Umbilical cord (tissue), 2 donors: Measurements from ENCODE around the gene SRGAP1. TPM values are rescaled to one million over a fixed set of nuclear protein-coding genes. Genes with fewer than 3 reads are reported as not detected.

Experiments used
- DNase-seq: peaks from one replicate; pipeline ENCODE4 v3.0.0-alpha.2; 2015; ENCODE audit warnings: low spot score
- total RNA-seq: library from RNA; depleted of rRNA; stranded (reverse); fragments of >200 nt; gene quantifications from one replicate; pipeline ENCODE4 v1.2.3, GENCODE V29; 2014; ENCODE audit warnings: low replicate concordance; ENCODE audit not compliant: insufficient read depth

SRGAP1 gene
- total RNA-seq, 1 donor from 2014 or later = 6.7 TPM

DNA sequence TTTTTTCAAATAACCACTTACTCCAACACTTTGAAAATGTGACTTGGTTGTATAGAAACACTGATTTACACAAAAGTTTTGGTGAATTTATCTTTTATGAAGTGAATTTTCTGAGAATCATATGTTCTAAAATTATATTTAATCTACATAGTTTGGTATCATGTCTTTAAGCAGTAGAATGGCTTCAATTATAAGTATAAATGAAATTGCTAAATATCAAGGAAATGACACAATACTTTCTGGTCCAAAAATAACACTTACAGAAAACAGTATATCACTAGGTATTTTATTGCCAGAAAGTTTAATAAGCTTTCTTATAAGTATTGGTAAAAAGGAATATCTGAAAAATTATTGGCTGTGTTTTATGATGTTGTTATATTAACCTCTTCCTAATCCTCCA is 90.9 kb downstream of the SRGAP1 start:
- no peak for DNase-seq

DNA sequence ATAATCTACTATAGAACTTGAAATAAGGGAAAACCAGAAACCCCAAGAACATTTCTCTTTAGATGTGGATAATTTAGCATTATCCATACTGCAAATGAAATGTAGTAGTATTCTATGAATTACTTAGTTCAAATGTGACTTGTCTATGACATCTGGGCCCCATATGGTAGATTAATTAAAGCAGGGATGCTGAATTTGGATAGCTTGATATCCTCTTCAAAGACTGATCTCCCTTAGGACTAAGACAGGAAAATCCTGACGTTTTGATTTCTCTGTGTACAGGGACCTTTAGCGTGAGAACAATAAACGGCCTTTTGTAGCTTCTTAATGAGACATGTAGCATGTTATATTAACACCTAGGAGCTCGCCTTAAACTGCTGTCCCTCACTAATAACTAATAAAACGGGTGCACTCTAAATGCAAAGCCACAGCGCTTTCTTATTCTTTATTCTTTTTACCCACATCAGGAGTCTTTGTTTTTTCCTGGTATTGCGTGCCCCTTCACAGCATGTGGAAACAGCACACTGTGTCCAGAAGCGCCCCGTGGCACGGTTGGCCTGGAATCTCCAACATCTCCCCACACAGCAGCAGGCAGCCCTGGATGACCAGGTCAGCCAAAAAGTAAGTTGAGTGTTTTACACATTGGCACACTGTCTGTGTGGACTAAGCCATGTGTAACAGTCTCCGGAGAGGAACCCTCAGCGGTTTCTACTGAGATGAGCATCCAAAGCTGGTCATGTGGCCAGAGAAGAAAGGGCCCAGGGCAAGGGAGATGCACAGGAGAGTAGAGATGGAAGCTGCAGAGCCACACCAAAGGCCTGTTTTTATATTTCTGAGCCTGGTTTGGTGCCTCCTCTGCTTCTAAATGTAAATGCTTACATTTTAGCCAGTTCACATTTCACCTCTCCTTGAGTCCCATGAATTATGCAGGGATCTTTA is 93.1 kb downstream of the SRGAP1 start:
- DNase-seq = no peak

DNA sequence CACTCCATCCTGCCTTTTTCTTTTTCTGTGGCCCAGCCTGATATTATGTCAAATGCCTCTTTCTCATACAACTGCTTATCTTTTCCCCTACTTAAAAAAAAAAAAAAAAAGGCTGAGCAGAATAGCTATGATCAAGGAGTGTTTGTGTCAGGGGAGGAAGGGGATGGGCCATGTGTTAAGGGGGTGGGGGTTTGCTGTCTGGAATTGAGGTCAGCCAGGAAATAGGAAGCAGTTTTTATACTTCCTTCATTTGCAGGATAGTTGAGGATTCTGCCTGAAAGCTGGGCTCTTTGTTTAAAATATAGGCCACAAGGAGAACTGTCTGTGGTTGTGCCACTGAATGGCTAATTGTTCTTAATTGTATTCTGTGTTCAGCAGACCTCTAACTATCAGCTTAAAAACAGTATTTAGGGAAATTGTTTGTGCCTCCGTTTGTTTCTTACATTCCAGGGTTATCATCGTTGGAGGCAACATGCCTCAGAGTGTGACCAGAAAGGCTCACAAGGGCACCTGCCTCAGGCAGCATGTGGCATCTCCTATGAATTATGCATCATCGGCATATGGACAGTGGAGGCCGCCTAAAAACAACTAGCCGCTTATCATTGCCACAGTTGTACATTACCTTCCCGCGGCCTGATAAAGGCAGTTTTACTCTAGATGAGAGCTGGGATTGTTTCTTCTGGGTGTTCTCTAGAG is 96.0 kb downstream of the SRGAP1 start:
- peak; percentile 13 for DNase-seq

DNA sequence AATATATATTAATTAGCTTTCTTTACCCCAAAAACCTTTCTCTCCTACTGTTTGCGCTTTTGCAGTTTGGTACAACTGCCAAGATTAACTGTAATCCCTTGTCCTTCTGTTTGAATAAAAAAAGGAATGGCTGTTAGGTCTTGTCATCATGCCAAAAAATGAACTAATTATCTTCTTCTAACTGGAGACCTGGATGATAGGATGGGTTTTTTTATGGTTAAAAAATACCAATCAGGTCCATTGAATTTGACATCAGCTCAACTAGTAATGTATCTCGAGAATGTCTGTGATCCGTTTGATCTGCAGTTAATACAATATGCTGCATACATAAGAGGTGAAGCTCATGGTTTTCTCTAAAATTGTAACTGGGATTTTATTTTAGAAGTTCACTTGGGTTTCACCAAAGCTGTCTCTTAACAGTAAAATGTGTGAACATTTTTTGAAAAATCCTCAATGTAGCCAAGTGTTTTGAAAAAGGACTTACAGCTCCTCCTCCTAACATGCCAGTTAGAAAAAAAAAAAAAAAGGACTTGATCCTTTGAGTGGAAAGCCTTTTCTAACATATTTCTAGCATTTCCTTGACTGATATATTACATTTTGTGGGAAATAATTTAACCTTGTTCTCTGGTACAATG is 96.8 kb downstream of the SRGAP1 start:
- DNase-seq = no peak

DNA sequence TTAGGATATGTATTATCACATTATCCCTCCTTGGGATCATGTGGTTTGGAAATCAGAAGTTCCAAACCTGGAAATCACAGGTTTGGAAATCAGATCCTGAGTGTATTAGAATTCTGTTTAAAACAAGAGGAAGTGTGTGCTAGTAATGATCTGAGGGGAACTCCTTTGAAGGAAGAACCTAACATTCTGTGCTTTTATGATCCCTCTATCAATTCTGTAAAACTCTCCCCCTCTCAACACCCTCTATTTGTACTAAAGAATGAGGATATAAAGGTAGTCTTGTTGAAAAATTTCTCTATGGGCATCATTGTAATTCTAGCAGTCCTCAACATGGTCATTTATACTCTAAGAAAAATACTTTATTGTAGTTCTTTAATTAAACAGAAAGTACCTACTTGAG is 97.4 kb downstream of the SRGAP1 start:
- no peak for DNase-seq

DNA sequence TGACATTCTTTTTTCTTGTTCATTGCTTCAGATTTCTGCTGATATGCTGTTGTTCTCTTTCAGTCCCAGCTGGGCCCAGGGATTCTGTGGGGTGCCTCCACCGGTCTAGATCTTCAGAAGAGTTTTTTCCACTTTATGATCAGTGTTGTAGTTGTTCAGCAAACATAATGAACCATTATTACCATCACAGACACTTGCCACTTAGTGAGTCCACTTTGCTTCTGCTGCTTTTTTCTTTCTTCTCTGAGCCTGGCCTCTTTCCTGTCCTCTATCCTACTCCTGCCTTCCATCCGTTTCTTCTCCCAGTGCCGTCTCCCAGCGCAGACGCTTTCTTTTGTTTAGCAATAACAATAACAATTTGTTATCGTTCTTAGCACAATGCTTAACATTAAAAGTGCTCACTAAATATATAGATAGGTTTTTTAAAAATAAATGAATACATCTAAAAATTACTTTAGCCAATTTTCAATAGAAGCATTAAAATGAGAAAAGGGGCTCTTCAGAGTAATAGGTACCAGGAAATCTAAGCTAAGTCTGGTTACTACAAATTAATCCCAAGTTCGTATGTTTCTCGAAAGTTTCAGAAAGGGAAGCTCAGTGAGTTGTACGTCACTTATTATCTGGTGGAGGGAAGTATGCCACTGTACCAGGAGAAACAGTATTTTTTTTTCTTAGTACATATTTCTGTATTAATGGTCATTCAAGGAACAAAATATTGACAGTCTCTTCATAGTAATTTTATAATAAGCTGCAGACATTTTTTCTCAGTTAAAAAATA is 98.2 kb downstream of the SRGAP1 start:
- DNase-seq = no peak

DNA sequence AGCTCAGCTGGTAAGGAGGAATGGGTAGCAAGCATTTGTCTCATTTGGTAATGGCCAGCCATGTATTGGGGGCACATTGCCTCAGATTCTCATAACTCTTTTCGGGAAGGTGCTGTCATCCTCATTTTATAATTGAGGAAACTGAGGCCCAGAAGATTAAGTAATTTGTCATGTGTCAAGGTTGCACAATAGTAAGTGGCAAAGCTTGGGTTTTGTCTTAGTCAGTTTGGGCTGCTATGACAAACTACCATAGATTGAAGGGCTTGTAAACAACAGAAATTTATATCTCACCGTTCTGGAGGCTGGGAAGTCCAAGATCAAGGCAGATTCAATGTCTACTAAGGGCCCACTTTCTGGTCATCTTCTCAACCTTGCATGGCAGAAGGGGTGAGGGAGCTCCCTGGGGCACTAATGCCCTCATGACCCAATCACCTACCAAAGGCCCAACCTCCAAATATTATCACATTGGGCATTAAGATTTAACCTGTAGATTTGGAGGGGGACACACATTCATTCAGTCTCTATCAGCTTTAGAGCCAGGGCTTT is 99.6 kb downstream of the SRGAP1 start:
- no peak for DNase-seq

DNA sequence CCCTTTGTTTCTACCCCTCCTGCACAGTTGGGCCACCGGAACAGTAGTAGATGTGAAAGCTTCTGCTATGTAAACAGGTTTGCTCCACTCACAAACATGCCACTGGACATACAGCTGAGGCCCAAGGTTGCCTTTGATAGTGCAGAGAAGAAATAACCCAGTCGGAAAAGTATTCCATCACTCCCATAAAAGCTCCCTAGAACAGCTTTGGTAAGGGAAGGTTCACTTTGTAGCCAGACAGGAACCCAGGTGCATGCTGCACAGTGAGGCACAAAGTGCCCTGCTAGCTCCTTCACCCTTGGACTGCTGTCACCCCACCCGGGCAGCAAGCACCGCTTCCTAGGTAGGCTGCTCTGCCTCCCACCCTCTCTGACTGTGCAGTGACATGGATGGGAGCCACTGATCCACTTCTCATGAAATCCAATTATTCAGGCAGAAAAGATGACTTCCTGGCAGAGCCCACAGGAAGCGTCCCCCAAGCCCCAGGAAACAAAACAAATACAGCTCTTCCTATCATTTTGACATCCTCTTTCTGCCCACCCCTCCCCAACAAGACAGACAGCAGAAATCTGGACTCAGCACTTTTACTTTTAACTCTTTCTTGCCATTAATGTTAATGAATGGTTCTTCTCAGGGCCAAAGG is 100.2 kb downstream of the SRGAP1 start:
- peak; percentile 25 for DNase-seq

DNA sequence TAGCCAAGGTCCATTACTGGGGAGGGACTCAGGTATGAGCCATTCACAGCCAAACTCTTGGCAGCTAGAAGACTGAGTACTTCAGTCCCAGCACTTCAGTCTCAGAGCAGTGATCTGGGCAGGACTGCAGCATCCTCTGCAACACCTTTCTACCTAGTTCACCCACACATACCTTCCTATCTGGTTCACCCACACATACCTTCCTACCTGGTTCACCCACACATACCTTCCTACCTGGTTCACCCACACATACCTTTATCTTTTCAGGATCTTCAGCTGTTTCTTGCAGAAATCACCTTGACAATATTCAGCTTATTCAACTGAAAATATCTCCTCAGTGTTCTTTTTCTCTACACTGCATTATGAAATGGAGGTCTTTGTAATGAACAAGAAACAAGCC is 101.3 kb downstream of the SRGAP1 start:
- no peak for DNase-seq

DNA sequence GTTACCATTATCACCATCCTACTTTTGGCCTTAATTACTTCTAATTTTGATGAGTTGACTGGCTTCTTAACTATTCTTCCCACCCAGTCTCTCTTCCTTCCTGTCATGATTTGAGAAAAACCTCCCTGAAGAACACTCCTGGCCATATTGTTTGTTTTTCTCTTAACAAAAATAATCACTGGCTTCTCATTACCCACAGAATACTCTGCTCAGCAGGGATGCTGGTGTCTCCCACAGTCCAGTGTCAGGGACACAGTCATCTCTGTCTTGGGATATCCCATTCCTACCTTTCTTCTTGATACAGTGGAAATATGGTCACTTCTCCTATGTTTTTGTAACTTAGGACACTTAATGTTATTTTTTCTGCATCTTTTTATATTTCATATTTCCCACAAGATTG is 103.7 kb downstream of the SRGAP1 start:
- no peak for DNase-seq

DNA sequence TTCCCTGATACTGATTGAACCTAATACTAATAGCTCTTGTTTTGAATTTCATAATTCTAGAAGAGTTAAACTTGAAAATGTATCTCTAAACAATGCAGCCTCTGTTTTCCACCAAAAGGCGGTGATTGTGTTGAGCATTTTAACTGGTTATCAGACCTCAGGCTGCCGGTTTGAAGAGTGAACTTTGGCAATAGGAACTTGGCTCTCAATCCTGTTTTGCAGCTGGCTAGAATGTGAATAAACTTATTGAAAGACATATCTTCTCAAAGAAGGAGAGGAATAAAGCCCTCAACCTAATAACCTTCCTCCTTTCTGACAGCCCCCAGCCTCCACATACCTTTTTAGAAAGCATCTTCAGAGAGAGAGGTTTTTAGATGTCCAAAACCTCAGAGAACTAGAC is 105.4 kb downstream of the SRGAP1 start:
- peak; percentile 35 for DNase-seq

DNA sequence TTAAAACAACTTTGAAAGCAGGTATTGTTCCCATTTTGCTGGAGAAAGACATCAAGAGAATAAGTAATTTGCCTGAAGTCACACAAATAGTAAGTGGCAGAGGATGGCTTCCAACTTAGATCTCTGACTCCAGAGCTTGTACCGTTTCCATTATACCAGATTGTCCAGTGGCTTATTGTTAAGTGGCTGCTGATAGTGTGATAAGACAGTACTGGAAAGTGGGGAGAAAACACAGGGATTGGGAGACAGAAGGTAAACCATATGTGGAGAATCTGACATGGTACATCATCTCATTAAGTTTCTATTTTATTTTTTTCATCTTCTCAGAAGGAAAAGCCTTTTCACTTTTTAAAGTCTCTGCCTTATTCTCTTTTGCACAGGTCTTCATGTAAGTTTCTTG is 108.5 kb downstream of the SRGAP1 start:
- no peak for DNase-seq

DNA sequence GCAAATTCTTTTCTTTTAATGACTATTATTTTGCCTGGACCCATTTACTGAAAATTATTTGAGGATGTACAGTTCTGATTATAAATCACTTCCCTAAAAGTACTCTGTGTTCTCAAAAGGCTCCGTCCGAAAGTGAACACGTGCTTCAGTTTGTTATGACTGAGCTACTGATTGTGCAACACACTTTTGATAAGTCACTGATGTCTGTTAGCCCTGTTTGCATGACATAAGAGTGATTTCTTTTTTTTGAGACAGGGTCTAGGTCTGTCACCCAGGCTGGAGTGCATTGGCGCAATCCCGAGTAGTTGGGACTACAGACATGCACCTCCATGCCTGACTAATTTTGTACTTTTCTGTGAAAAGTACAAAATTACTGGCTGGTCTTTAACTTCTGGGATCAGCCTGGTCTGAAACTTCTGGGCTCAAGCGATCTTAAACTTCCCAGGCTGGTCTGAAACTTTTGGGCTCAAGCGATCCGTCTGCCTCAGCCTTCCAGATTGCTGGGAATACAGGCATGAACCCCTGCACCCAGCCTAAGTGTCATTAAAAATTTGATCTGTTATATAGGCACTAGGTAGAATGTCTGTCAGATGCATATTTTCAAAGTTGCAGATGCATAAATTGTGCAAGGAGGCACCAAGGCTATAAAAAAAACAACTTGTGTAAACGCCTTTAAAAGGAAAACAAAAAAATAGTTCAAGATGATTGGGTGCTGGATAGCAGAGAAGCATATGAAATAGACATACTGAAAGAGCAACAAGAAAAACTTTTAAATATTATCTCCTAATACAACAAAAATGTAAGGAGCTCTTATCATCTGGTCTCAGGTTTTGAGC is 111.5 kb downstream of the SRGAP1 start:
- peak; percentile 71 for DNase-seq

DNA sequence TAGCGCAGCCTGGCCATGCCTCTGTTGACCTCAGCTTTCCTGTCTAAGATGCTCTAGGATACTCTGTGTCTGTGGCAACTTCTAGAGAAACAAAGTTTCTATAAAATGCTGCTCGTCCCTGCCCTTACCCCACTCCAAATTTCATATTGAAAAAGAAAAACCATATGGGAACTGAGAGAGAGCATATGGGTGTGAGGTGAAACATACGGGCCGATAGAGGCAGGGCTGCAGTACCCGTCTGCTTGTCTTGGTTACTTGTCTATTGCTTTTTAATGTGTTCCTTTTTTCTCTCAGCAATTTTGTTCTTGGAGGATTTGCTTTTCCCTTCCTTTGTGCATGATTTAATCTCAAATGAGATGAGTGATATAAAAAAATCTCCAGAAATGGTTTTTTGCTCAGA is 113.0 kb downstream of the SRGAP1 start:
- DNase-seq = no peak

DNA sequence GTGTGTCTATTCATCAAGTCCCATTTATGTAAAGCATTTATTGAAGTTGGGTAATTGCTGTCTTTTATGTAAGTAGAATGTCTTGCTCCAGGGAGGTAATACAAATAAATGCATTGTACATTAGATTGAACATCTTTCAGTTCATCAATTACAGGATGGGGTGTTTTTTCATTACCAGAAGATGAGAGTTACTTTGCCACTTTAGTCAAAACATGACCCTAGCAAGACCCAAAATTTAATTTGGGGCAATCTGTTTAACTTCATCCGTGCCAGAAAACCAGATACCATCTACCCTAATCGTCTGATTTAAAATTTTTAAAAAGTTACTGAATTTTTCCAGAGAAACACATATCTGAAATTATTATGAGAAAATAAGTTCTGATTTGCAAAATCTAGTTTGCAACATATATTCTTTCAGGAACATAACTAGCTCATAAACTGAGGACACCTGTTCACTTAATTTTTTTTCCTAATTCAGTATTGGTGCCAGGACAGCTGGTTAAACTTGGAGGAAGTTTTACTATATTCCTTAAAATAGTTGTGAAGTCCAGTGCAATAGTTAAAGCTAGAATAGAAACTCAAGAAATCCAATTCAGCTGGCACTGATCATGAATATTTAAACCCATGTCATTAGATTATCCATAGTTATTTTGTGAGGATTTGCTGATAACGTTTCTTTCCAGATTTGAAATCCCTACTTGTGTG is 114.5 kb downstream of the SRGAP1 start:
- DNase-seq = no peak

DNA sequence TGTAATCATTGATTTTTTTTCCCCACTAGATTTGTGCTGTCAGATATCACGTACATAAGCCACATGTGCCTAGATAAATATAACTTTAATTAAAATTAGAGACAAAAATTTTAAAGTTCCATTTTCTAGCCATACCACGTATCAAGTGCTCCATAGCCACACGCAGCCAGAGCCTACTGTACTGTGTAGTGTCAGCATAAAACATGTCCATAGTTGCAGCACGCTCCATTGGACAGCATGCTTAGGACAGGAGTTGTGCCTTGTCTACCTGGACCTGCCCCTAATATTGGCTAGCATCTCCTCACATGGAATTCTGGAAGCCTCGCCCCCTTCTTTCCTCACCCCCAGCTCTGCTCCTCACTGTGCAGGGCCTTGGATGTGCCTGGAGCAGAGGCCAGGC is 116.5 kb downstream of the SRGAP1 start:
- no peak for DNase-seq

DNA sequence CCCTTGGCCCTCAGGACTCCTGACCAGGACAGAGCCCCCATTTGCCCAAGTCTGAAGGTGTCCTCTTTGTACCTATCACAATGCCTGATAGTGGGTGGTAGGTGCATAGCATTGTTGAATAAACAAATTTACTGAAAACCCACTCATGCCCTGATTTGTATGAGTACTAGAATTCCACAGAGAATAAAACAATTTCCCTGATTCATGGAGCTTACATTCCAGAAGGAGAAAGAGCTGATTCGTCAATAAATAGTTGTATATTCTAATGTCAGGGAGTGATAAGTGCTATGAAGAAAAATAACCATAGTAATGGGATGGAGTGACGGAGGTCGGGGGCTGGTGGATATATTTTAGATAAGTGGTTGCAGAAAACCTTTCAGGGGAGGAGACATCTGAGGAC is 117.0 kb downstream of the SRGAP1 start:
- DNase-seq = no peak

DNA sequence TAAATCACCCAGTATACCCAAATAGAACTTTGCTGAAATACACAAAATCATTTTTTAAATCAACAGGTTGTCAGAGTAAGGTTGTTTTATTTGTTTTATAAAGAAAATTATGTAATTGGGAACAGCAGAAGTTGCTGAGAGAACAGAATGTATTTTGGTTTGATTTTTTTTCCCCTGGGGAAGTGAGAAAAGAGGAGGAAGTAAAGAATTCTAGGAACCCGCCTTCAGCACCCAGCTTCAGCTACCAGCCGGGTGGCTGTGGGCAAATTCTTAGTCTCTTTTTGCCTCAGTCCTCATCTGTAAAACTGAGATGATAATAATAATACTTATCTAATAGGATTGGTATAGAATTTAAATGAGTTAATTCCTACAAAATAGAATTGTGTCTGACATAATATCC is 119.4 kb downstream of the SRGAP1 start:
- peak; percentile 21 for DNase-seq

DNA sequence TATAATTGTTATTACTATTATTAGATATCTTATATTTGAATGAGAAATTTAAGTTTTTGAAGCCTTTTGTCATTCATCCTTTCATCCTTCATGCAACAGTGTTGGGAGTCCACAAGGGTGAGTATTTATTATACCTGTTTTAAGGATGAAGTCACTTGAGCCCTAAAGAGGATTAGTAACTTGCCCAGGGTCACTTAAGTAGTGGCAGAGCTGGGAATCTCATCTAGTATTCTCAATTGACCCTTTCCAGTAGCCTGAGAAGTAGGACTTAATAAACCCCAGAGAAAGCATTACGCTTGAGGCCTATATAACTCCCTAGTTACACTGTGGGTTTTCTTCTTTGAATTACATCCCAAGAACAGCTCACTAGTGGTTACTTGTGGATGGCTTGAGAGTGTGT is 119.8 kb downstream of the SRGAP1 start:
- DNase-seq = no peak
